GM18508 (cell line): Measurements from ENCODE around the gene ACVR1.
"Not testable (repeated sequence)": the region's sequence is repeated elsewhere in the genome, so short reads cannot be mapped to it uniquely, and the experiment has no call there.

Experiments used
- ATAC-seq: cut with Tn5 transposase; IDR thresholded peaks from one replicate; pipeline ENCODE4 v1.9.1; 2021; ENCODE audit warnings: moderate number of reproducible peaks; ENCODE audit not compliant: insufficient read depth, unreplicated experiment

Gene ACVR1

GRCh38 chr2:157771234-157771633 lies 104.9 kb downstream of the ACVR1 start:
- ATAC-seq = no peak

- no peak for ATAC-seq
Observed at GRCh38 chr2:157769856-157770255, 106.3 kb downstream of the ACVR1 start.

- no peak for ATAC-seq
Observed at GRCh38 chr2:157764386-157764785, 111.7 kb downstream of the ACVR1 start.

GRCh38 chr2:157761520-157761919 lies 114.6 kb downstream of the ACVR1 start:
- ATAC-seq = no peak

- no peak for ATAC-seq
Observed at GRCh38 chr2:157760949-157761348, 115.2 kb downstream of the ACVR1 start.

- no peak for ATAC-seq
Observed at GRCh38 chr2:157759855-157760254, 116.3 kb downstream of the ACVR1 start.

GRCh38 chr2:157758586-157758985 lies 117.5 kb downstream of the ACVR1 start:
- no peak for ATAC-seq

GRCh38 chr2:157757500-157757899 lies 118.6 kb downstream of the ACVR1 start:
- no peak for ATAC-seq

- ATAC-seq = not testable (repeated sequence)
Observed at GRCh38 chr2:157756447-157756846, 119.7 kb downstream of the ACVR1 start.

GRCh38 chr2:157751462-157752058 lies 124.6 kb downstream of the ACVR1 start:
- ATAC-seq = peak; percentile 67

GRCh38 chr2:157749684-157750083 lies 126.4 kb downstream of the ACVR1 start:
- no peak for ATAC-seq

GRCh38 chr2:157748371-157749142 lies 127.6 kb downstream of the ACVR1 start:
- no peak for ATAC-seq

GRCh38 chr2:157747695-157748370 lies 128.3 kb downstream of the ACVR1 start:
- ATAC-seq = no peak

- no peak for ATAC-seq
Observed at GRCh38 chr2:157747280-157747679, 128.8 kb downstream of the ACVR1 start.

- ATAC-seq = no peak
Observed at GRCh38 chr2:157746234-157746950, 129.7 kb downstream of the ACVR1 start.

- no peak for ATAC-seq
Observed at GRCh38 chr2:157744571-157745076, 131.5 kb downstream of the ACVR1 start.

GRCh38 chr2:157743051-157743450 lies 133.1 kb downstream of the ACVR1 start:
- ATAC-seq = peak; percentile 76

- no peak for ATAC-seq
Observed at GRCh38 chr2:157741819-157742484, 134.2 kb downstream of the ACVR1 start.

- no peak for ATAC-seq
Observed at GRCh38 chr2:157737656-157738055, 138.5 kb downstream of the ACVR1 start.

- peak; percentile 71 for ATAC-seq
Observed at GRCh38 chr2:157735532-157735931, 140.6 kb downstream of the ACVR1 start.
